AG04449 (cell line): ENCODE measurements around the gene DENND4C.

ENCODE experiments used
- CTCF ChIA-PET: fragments of 350-600 bp; formaldehyde crosslinking; extraction: SDS; loops from one replicate; lab custom pipeline; 2021; ENCODE audit warnings: antibody characterized with exemption; lab: Yijun Ruan, JAX
- POLR2A ChIA-PET: fragments of 400-600, 350-600 bp; formaldehyde crosslinking; extraction: SDS; loops from one replicate; lab custom pipeline; 2020; ENCODE audit warnings: antibody characterized with exemption, inconsistent platforms; lab: Yijun Ruan, JAX
- DNase-seq: peaks from one replicate; pipeline ENCODE4 v3.0.0-alpha.2; 2010; ENCODE audit warnings: low read depth, low spot score
- H3K4me3 ChIP-seq: 2 replicates; pipeline ENCODE4 v1.5.1; 2011; ENCODE audit warnings: low read depth, mild to moderate bottlenecking, control low read depth, low read length
- CTCF ChIP-seq: IDR thresholded peaks from one replicate; pipeline ENCODE4 v1.5.1; 2011; ENCODE audit warnings: mild to moderate bottlenecking, moderate library complexity, low read length, control low read depth, inconsistent platforms; ENCODE audit not compliant: insufficient read depth; ENCODE audit errors: missing control alignments

DENND4C gene

DNA sequence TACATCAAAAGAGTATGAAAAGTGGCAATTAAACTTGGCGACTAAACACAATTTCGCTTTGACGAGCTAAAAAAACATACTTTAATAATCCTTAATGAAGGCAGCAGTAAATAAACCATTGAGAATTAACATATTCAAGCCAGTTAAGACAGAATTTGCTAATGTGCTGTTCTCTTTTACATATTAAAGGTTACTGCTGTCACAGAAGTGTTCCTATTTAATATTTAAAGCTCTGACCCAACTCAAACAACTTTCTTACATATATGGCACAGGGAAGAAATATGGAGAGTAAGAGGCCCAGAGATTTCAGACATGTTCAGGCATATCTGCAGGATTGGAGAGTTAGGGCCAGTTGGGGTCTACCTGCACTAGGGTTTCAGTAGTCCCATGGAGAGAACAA, 16.7 kb upstream of the DENND4C start:
- CTCF ChIA-PET, result interaction anchor here (0.5 to 1.6 kb wide), 2 partner anchors 106 to 252 kb away, joined by 3 read pairs; no protein-coding TSS in a partner anchor

DNA sequence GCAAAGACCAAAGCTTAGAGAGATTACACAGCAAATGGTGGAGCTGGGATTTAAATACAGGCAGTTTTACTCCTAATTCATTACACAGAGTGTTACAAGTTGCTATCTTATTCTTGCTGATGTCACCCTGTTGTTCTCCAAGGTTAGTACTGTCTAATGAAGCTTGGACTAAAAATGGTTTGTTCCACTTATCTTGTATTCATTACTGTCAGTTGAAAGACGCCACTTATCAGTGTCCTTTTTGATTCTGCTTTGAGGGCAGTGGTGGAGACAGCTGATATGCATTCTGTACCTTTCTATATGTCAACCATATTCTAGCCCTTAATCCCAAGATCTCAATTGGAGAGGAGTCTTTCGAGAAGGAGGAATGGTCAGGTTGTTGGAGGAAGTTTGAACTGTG, 14.0 kb upstream of the DENND4C start:
- DNase-seq, result no peak
- POLR2A ChIA-PET, result no interaction called here
- CTCF ChIA-PET, result no interaction called here

More for the DNA sequence above, 16.7 kb upstream of the DENND4C start:
- no peak for DNase-seq
- no peak for TF ChIP-seq CTCF
- POLR2A ChIA-PET, result no interaction called here
- no peak overlapping the region for H3K4me3 ChIP-seq

GRCh38 chr9:19221326-19221725, 9.2 kb upstream of the DENND4C start:
- DNase-seq, result no peak
- H3K4me3 ChIP-seq, result no peak overlapping the region
- no peak for TF ChIP-seq CTCF
- POLR2A ChIA-PET, result interaction anchor here (0.6 to 1.1 kb wide), 2 partner anchors 8 to 9 kb away, joined by 3 read pairs; partner anchors contain the start of gene DENND4C
- CTCF ChIA-PET, result no interaction called here

More for the DNA sequence above, 14.0 kb upstream of the DENND4C start:
- no peak for TF ChIP-seq CTCF
- no peak overlapping the region for H3K4me3 ChIP-seq

GRCh38 chr9:19223724-19224123, 6.8 kb upstream of the DENND4C start:
- no peak overlapping the region for H3K4me3 ChIP-seq
- no peak for DNase-seq
- no peak for TF ChIP-seq CTCF
- CTCF ChIA-PET, result no interaction called here
- POLR2A ChIA-PET, result no interaction called here

- ChIA-PET CTCF (no interaction called here), POLR2A (no interaction called here)
- H3K4me3 ChIP-seq, result no peak overlapping the region
- no peak for TF ChIP-seq CTCF
- no peak for DNase-seq
Observed at GRCh38 chr9:19224563-19224962, 5.9 kb upstream of the DENND4C start.

GRCh38 chr9:19229595-19230354, 718 bp upstream of the DENND4C start:
- DNase-seq, result no peak
- CTCF ChIA-PET, result interaction anchor here (1.1 to 1.7 kb wide), 2 partner anchors 21 to 23 kb away, joined by 3 to 4 read pairs; no protein-coding TSS in a partner anchor

More at GRCh38 chr9:19229595-19230354, 718 bp upstream of the DENND4C start:
- POLR2A ChIA-PET, result interaction anchor here (0.6 to 1.2 kb wide), 3 partner anchors 9 to 151 kb away, joined by 3 to 4 read pairs (median 3); partner anchors contain the start of gene RPS6
- no peak for TF ChIP-seq CTCF
- H3K4me3 ChIP-seq, result peak overlapping the region; percentile 82
